Gastroesophageal sphincter (tissue), 3 donors: ENCODE results near the gene TECTA.

ENCODE experiments used
- POLR2A ChIP-seq, 2 donors: fragments of 450-650 bp; IDR thresholded peaks; one replicate each; pipeline ENCODE4 v1.6.1; 2017; ENCODE audit warnings: antibody characterized with exemption in 2 of 2, mild to moderate bottlenecking in 2 of 2, moderate library complexity in 1 of 2
- TF ChIP-seq, protein P1 (sequence below), 4 experiments: fragments of 200-600 bp in 2 of 4; fragments of 450-650 bp in 2 of 4; sonication (generic) in 1 of 4; IDR thresholded peaks; one replicate each; pipeline ENCODE4 v1.5.1; 2017 to 2019; ENCODE audit warnings: antibody characterized with exemption in 4 of 4, mild to moderate bottlenecking in 2 of 4, moderate library complexity in 2 of 4

DNA sequence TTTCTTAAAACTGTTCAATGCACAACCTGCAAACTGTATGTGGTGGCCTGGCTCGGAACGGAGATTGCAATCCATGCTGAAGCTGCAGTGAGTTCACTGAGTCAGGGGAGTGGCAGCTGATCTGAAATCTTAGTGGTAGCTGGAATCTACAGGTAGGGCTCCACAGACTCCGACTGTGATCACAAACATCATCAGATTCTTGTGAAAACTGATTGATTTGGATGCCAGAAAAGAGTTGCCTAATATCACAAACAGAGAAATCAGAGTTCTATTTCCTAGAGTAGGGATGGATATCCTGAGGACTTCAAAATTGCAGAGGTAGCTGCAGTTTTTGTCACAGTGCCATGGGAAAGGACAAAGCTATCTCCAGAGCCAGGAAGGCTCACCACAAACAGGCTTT is 134.0 kb downstream of the TECTA start:
- TF ChIP-seq, protein P1, sequence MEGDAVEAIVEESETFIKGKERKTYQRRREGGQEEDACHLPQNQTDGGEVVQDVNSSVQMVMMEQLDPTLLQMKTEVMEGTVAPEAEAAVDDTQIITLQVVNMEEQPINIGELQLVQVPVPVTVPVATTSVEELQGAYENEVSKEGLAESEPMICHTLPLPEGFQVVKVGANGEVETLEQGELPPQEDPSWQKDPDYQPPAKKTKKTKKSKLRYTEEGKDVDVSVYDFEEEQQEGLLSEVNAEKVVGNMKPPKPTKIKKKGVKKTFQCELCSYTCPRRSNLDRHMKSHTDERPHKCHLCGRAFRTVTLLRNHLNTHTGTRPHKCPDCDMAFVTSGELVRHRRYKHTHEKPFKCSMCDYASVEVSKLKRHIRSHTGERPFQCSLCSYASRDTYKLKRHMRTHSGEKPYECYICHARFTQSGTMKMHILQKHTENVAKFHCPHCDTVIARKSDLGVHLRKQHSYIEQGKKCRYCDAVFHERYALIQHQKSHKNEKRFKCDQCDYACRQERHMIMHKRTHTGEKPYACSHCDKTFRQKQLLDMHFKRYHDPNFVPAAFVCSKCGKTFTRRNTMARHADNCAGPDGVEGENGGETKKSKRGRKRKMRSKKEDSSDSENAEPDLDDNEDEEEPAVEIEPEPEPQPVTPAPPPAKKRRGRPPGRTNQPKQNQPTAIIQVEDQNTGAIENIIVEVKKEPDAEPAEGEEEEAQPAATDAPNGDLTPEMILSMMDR (IDR thresholded peaks at IDR 0.05), result no peak
- TF ChIP-seq POLR2A (IDR thresholded peaks at IDR 0.05), result no peak
